ENCODE results near the gene CYTH4.

The CYTH4 gene

DNA sequence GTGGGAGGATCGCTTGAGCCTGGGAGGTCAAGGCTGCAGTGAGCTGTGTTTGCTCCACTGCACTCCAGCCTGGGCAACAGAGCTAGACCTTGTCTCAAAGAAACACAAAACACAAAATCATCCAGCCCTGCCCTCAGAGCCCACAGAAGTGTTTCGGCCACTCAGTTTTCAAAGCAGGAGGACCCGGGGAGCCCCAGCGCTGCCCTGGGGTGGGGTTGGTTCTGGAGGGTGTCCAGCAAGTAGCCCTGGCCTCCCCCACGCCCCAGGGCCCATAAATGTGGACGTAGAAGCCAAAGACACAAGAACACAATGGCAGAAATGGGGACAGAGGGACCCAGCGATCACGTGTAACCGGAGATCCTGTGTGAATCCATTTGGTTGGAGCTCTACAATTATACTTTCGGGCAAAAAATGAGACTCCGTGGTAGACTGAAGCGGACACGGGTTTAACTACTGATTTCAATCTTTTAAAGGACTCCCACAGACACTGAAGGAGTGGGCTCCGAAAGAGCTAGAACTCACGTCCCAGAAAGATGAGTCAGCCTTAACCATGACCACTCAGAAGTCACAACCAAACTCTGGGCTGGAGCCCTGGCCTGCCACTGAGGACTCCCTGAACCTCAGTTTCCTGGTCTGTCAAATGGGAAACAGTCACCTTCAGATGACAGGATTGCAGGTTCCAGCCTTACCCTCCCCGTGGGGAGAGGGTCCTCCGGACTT is 9.0 kb upstream of the CYTH4 start:
- peak in 1 of 2 experiments; percentile 10 for DNase-seq

DNA sequence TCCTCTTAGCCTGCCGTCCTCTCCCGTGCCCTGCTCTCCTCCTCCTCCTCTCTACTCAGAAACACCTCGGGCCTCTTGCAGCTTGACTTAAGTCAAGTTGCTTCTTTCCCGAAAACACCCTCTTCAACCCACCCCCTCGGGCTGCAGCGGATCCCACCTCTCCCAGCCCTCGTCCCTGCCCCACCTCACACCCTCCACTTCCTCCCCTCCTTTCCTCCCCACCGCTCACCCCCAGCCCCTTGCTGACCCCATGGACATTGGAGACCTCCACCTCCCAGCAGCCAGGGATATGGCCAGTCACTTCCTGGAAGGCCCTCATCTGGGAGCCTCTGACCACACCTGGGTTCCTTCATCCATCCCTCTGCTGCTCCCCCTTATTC is 8.5 kb upstream of the CYTH4 start:
- DNase-seq = no peak

DNA sequence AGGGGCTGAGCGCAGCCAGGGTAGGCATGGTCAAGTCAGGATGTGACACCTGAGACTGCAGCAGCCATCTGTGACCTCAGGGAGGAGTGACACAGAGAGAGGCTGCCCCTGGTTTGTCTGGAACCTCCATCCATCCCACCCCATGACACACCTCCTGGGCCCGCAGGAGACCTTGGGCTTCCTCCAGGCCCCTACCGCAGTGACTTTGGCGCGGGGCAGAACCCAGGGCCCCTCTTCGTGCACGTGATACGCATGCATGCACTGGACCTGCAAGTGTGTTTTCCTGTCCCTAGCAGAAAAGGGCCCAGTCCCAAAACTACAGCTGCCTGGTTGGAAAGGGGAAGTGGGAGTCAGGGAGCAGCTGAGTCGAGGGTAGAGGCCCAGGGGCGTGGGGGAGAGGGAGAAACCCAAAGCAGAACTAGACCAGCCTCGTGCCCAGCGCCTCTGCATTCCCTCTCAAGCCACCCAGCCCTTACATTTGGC is 7.9 kb upstream of the CYTH4 start:
- DNase-seq = peak; percentile 80 to 85

- no peak for DNase-seq
Observed at GRCh38 chr22:37275134-37275533, 7.2 kb upstream of the CYTH4 start.

DNA sequence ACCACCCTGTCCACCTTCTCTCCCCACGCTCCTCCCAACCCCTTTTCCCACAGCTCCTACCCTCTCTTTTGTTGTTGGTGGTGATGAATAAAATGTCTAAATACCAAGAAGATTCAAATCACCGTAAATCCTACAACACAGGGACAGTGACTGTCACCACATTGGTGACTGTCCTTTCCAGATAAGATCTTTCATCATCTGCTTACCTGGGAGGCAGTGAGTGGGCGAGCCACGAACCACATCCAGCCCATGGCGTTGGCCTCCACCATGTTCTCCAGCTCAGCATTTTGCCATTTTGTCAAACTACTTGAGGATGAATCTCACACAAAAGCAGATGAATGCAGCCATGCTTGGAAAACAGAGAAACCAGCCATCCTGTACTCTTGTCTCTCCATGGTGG is 6.7 kb upstream of the CYTH4 start:
- DNase-seq = no peak

GRCh38 chr22:37276776-37277175 is 5.5 kb upstream of the CYTH4 start:
- DNase-seq = no peak

DNA sequence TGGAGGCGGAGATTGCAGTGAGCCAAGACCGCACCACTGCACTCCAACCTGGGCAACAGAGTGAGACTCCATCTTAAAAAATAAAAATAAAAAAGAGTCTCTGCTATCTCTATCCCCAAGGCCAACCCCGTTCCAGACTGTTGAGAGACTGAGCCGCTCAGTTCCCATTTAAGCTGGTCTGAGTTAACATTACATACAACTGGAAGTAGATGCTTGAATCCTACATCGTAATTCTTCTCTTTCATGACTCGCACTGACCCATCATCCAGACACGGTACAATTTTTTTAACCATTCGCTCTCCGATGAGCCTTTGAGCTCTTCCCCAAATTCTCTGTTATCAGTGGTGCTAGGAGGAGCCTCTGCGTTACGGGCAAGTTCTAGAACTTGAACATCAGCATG is 4.9 kb upstream of the CYTH4 start:
- DNase-seq = no peak

GRCh38 chr22:37278261-37278660 is 4.0 kb upstream of the CYTH4 start:
- DNase-seq = no peak

- peak; percentile 16 to 27 for DNase-seq
Observed at GRCh38 chr22:37279331-37280181, 2.8 kb upstream of the CYTH4 start.

GRCh38 chr22:37280718-37281117 is 1.6 kb upstream of the CYTH4 start:
- no peak for DNase-seq

DNA sequence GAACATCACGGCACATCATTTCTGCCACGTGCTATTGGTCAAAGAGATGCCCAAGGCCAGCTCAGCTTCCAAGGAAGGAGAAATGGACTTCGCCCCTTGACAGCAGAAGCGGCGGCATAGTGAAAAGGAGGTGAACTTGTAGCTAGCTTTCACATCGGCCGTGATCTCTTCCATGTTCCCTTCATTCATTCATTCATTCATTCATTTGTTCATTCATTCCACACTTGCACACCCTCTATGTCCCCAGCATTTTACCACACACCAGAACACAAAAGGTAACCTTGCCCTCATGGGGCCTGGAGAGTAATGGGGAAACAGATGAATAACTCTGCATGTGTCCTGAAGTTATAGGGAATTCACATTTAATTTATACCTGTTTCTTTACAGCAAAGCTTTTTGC is 1.1 kb upstream of the CYTH4 start:
- DNase-seq = no peak

- no peak for DNase-seq
Observed at GRCh38 chr22:37281646-37282384, 493 bp upstream of the CYTH4 start.

DNA sequence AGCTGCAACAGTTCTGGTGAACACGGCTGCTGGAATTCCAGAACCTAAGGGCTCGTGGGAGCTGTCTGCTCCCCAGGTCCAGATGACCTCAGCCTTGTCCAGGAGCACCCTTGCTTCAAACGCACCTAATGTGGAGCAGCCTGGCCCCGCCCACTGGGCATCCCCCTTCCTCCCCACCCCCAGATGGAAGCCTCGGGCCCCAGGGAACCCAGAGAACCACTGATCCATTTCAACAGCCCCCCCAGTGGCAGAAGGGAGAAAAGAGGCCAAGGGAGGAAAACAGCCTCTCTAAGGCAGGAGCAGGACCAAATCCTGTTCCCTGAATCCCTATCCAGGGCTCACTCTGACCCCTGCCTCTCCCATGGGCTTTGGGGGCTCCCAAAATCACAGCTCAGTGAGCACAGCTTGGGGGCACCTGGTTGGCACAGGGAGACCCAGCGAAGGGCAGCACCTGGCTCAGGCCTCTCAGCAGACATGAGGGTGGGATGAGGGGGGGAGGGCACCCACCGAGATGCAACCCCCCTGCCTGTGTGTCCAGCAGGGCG is 1.2 kb downstream of the CYTH4 start:
- DNase-seq = no peak

GRCh38 chr22:37284126-37284804 is 2.0 kb downstream of the CYTH4 start:
- DNase-seq = no peak

DNA sequence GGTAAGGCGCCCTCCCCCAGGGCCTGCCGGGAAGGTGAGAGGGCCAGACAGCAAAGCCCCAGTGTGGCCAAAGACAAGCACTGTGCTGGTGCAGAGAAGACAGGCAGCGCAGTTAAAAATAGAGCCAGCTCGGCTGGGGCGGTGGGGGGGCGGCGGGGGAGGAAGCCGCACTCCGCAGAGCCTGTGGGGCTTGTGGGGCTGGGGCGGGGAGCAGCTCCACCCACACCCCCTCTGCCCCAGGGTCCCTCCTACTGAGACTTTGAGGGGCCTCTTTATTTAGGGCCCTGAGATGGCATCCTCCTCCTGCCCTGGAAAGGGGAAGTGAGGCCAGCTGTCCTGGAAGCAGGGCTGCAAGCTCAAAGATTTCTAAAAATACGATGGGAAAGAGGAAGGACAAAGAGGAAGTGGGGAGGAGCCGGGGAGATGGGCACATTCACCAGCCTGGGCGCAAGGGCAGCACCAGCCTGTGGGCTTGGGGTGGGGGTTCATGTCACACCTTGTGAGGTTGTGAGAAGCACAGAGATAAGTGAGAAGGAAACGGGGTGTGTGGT is 2.6 kb downstream of the CYTH4 start:
- DNase-seq = peak; percentile 99

- no peak for DNase-seq
Observed at GRCh38 chr22:37285937-37286336, 3.6 kb downstream of the CYTH4 start.

- no peak for DNase-seq
Observed at GRCh38 chr22:37287550-37287951, 5.2 kb downstream of the CYTH4 start.

DNA sequence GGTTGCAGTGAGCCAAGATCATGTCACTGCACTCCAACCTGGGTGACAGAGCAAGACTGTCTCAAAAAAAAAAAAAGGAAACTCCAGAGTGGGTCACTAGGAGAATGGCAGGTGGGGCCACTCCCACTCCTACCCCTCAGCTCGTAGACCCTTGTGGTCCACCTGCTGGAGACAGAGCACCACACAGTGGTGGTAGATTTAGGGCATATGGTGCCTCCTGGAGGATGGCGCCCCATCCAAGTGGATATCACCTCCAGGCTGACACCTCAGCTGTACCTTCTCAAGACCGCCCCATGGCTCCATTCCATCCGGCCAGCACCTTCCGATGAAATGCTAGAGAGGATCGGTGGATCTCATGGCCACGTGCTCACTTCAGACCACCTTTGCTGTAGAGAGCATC is 6.2 kb downstream of the CYTH4 start:
- DNase-seq = no peak

GRCh38 chr22:37289156-37289735 is 6.9 kb downstream of the CYTH4 start:
- no peak for DNase-seq

- no peak for DNase-seq
Observed at GRCh38 chr22:37290737-37291136, 8.4 kb downstream of the CYTH4 start.

DNA sequence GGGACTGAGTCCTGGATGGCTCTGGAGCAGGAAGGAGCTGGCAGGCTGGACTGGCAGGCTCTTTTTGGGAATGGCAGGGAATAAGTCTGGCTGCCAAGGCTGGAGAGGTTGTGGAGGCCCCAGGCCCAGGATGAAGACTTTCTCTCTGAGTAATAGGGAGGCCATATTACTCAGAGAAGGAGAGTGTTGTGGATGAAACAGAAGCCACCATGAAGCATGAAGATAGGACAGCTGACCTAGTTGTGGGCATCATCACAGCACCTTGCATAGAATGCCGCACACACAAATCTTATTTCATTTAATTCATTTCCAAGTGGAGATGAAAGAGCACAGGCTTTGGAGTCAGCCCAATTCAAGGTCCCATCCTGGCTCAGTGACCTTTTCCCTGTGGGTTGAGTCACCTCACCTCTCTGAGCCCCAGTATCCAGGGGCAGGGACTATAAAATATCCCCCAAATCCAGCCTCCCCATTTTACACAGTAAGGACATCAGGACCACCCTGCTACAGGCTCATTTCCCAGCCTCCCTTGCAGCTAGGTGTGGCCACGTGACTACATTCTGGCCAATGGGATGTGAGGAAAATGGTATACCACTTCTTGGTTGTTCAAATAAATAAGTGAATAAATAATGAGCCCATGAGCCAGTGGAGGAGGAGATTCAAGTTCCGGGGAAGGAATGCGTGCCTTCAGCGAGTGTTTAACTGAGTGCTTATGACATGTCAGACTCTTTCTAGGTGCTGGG is 9.4 kb downstream of the CYTH4 start:
- DNase-seq = no peak
